Lung microvascular endothelial cell (primary cell): ENCODE results near the gene PRTG. TPM values are rescaled to one million over a fixed set of nuclear protein-coding genes. Genes with fewer than 3 reads are reported as not detected.
A peak's percentile ranks its signal among the peaks of the same experiment; 100 is the strongest.
"Not testable (repeated sequence)": the region's sequence is repeated elsewhere in the genome, so short reads cannot be mapped to it uniquely, and the experiment has no call there.

Source experiments
- DNase-seq, 2 donors: peaks; one replicate each; pipeline versions ENCODE4 v3.0.0 to v3.0.0-alpha.2; 2010; ENCODE audit warnings: low read depth in 2 of 2
- total RNA-seq: library from RNA; depleted of rRNA; stranded (reverse); fragments of >200 nt; gene quantifications from 2 replicates; pipeline ENCODE4 v1.2.1, GENCODE V29; 2014

Gene PRTG
- 0.40 and 1.7 TPM in 2 replicates for total RNA-seq

DNA sequence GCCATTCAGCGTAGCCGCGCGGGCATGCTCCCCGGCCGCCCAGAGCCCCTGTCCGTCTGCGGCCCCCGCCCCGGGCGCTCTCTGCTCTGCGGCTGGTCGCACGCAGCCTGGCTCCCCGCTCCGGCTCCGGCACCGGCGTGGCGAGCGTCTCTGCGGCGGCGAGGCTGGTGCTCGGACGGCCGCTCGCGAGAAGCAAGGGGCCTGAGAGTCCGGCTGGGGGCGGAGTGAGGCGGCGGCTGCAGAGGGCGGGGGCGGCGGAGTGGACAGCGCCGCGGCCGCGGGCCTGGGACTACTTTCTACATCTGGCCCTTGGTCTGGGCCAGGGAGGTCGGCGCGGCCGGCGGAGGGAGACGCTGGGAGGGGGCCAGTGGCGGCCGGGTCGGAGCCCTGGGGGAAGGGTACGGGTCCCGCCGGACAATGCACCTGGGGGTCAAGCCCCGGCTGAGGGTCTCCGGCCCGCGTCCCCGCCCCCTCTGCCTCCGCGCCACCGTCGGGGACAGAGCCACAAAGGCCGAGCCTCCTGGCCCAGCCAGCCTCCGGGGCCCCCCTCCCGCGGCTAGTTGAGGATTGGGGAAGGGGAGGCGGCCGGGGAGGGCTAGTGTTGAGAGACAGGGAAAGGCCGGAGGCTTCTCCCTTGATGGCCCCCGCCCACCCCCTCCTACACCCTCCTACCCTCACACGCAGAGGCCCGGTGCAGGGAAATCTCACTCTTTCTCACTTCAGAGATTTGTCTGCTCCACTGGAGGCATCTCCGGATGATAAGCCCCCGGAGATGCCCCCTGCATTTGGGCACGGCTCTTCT is at the start of gene PRTG:
Gene PRTG, minus strand, starts transcription at position 226 of the 802 bp plus-strand sequence. Its CDS starts 221 bp downstream, at position 5.
- peak; percentile 76 to 78 for DNase-seq

DNA sequence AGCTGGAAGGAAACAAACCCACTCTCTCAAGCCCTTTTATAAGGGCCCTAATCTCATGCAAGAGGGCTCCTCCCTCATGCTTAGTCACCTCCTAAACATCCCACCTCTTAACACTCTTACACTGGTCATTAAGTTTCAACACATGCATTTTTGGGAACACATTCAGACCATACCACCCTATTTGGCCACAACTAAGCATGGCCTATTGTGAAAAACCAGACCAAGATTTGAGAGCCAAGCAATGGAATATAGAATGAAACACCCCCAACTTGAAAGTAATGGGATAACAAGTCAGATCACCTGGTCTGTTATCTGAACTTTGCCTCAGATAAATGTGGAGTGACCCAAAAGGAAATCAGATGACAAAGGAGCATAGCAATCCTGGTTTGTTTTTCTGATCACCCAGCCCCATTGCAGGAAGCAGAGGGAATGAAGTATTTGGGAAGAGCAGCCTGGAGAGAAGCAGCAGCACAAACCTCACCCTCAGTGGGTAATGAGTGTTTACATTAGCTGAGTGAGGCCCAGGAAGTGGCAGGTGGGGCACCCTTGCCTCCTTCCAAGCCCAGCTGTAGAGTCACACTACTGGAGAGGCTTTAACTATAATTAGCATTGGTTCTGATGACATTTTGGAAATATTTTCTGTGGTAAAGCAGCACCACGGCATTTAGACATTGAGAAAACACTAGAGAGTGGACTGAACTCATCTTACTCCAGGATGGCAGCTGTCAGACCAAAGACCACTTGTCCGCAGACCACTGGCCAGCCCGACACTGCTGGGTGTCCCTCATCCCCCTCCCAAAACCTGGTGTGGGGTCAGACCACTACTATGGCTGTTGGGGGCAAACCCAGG is 48.8 kb upstream of the PRTG start:
- peak in 1 of 2 donors; percentile 71 for DNase-seq

GRCh38 chr15:55789066-55789660 is 46.2 kb upstream of the PRTG start:
- DNase-seq: peak in 1 of 2 donors; percentile 13

- no peak for DNase-seq
These were observed 43.4 kb upstream of the PRTG start for GRCh38 chr15:55786341-55786740.

DNA sequence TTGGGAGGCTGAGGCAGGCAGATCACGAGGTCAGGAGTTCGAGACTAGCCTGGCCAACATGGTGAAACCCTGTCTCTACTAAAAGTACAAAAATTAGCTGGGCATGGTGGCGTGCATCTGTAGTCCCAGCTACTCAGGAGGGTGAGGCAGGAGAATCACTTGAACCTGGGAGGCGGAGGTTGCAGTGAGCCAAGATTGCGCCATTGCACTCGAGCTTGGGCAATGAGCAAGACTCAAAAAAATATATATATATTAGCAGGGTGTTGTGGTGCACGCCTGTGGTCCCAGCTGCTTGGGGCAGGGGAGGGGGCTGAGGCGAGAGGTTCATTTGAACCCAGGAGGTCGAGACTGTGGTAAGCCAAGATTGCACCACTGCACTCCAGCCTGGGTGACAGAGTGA is 42.6 kb upstream of the PRTG start:
- not testable (repeated sequence) for DNase-seq

GRCh38 chr15:55784286-55784685 is 41.3 kb upstream of the PRTG start:
- DNase-seq: no peak

GRCh38 chr15:55782901-55783300 is 39.9 kb upstream of the PRTG start:
- no peak for DNase-seq

GRCh38 chr15:55780292-55780691 is 37.3 kb upstream of the PRTG start:
- DNase-seq: no peak

GRCh38 chr15:55778932-55779331 is 36.0 kb upstream of the PRTG start:
- no peak for DNase-seq

DNA sequence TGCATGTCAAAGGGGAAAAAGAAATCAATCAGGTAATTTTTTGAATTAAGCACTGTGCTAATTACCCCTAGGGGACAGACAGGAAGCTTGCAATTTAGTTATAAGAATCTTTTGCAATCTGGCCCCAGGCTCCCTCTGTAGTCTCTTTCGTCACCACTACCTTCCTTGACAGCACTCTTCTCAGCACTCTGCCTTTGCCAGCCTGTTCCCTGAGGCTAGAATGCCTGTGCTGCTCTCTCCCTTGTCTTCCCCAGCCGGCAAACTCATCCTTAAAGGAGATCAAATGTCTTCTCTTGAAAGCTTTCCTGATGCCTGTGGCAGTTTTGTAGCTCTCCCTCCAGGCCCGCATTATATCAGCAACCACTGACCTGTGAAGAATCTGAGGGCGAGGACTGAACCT is 32.4 kb upstream of the PRTG start:
- no peak for DNase-seq

DNA sequence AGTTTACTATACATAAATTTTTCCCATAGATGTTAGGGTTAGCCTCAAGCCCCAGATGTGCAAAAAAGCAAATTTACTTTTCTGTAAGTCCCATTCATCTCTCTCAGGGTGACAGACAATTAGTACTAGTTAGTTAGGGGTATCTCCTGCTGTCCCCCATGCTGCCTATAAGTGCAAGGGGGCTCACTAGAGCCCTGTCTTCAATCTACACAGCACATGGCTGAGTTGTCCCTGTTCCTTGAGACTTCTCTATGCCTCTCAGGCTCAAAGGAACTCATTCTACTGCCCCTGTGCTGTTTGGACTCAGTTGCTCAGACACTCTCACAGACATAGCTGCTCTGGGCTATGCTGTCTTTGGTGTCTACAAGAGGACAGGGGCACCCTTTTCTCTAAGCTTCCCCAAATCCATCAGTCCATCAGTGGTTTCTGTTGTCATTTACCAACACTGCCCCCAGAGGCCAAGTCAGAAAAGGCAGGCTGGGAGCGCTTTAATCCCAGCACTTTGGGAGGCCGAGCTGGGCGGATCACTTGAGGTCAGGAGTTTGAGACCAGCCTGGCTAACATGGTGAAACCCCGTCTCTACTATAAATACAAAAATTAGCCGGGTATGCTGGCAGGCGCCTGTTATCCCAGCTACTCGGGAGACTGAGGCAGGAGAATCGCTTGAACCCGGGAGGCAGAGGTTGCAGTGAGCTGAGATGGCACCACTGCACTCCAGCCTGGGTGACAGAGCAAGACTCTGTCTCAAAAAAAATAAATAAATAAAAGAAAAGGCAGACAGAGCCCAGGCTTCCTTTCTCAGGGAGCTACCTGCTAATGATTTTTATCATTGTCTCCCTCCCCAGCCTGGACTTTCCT is 31.4 kb upstream of the PRTG start:
- peak; percentile 31 for DNase-seq

DNA sequence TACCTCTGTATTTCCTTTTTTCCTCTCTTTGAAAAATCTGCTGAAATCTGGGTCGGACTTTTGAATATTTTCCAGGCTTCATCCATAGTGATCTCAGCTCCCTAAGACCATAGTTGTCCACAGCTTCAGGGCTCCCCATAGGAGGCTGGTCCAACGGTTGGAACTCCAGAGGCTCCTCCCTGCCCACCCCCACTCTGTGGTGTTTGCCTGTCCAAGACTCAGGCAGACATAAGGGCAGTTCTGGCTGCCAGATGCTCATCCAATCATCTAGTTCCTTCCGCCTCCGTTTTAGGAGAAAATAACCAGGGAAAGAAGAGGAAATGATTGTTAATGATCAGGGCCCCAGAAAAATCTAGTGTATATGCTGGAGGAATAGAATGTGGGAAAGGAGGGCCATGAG is 27.9 kb upstream of the PRTG start:
- no peak for DNase-seq

- DNase-seq: no peak
These were observed 27.3 kb upstream of the PRTG start for GRCh38 chr15:55770261-55770660.

- no peak for DNase-seq
These were observed 25.8 kb upstream of the PRTG start for GRCh38 chr15:55768670-55769185.

- no peak for DNase-seq
These were observed 23.7 kb upstream of the PRTG start for GRCh38 chr15:55766676-55767075.

DNA sequence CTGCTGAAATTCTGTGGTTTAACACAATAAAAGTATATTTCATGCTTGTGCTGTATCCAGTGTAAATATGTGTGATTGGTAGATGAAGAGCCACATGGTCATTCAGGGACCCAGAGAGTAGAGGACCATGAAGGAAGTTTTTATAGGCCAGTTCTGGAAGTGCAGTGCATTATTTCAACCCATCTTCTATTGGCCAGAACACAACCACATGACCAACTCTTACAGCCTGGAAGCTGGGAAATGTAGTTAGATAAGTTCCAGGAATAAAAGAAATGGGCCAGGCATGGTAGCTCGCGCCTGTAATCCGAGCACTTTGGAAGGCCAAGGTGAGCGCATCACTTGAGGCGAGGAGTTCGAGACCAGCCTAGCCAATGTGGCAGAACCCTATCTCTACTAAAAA is 21.4 kb upstream of the PRTG start:
- no peak for DNase-seq

DNA sequence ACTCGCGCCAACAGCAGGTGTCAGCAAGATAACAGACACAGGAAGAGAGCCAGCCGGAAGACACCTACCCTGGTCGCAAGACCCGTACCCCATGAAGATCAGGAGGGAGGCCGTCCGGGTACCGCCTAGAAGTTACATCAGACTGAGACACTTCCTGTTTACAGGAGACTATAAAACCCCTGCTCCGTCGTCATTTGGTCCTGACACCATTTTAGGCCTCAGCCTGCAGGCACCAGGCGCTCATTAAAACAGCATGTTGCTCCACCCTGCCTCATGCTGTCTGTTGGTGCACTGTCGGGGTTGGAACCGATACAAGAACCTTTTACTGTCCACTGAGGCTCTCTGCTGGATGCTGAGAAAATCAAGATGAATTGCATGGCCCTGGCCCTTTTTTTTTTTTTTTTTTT is 15.6 kb upstream of the PRTG start:
- no peak for DNase-seq

- DNase-seq: not testable (repeated sequence)
These were observed 10.5 kb upstream of the PRTG start for GRCh38 chr15:55753433-55753832.

GRCh38 chr15:55750706-55751105 is 7.8 kb upstream of the PRTG start:
- DNase-seq: no peak

GRCh38 chr15:55743729-55744655 is 1.0 kb upstream of the PRTG start:
- no peak for DNase-seq
